Endothelial cell (in vitro differentiated cells): ENCODE results near the gene EBNA1BP2. TPM values are rescaled to one million over a fixed set of nuclear protein-coding genes. Genes with fewer than 3 reads are reported as not detected.
"Not testable (repeated sequence)": the region's sequence is repeated elsewhere in the genome, so short reads cannot be mapped to it uniquely, and the experiment has no call there.

Source experiments
- DNase-seq: peaks from one replicate; pipeline ENCODE4 v3.0.0; 2021; ENCODE audit warnings: low spot score
- H3K27ac Mint-ChIP-seq: one replicate; pipeline ENCODE4 v1.8.0; 2021; ENCODE audit warnings: mixed read lengths, inconsistent platforms; ENCODE audit not compliant: unreplicated experiment
- H3K27me3 Mint-ChIP-seq: one replicate; pipeline ENCODE4 v1.8.0; 2021; ENCODE audit warnings: mild to moderate bottlenecking, moderate library complexity, mixed read lengths, inconsistent platforms; ENCODE audit not compliant: unreplicated experiment
- H3K36me3 Mint-ChIP-seq: one replicate; pipeline ENCODE4 v1.8.0; 2021; ENCODE audit warnings: mild to moderate bottlenecking, low read depth, mixed read lengths, inconsistent platforms; ENCODE audit not compliant: unreplicated experiment
- H3K4me1 Mint-ChIP-seq: one replicate; pipeline ENCODE4 v1.8.0; 2021; ENCODE audit warnings: mild to moderate bottlenecking, mixed read lengths, inconsistent platforms; ENCODE audit not compliant: unreplicated experiment
- H3K4me3 Mint-ChIP-seq: one replicate; pipeline ENCODE4 v1.8.0; 2021; ENCODE audit warnings: mild to moderate bottlenecking, mixed read lengths, inconsistent platforms; ENCODE audit not compliant: unreplicated experiment
- H3K9me3 Mint-ChIP-seq: one replicate; pipeline ENCODE4 v1.8.0; 2021; ENCODE audit warnings: mixed read lengths, inconsistent platforms; ENCODE audit not compliant: unreplicated experiment
- CTCF ChIP-seq: fragments of 200-600 bp; sonication (generic); IDR thresholded peaks from one replicate; pipeline ENCODE4 v1.5.0; 2021; ENCODE audit warnings: antibody characterized with exemption; ENCODE audit not compliant: unreplicated experiment
- total RNA-seq: library from RNA; stranded (reverse); fragmentation: NEBNext Ultra II Directional; extraction: Animal tissue kit (Norgen Biotek cat#: 25700); gene quantifications from one replicate; pipeline ENCODE4 v1.2.1, GENCODE V29; 2021; ENCODE audit not compliant: unreplicated experiment

EBNA1BP2 gene
- total RNA-seq, 1 donor from 2014 or later, result 41.1 TPM

GRCh38 chr1:43214501-43215444 is 42.7 kb upstream of the EBNA1BP2 start:
- no peaks in the 10 kb centered on the region for H3K36me3 Mint-ChIP-seq
- no peak overlapping the region for H3K4me3 Mint-ChIP-seq
- peaks cover 2% of the 10 kb centered on the region for H3K27me3 Mint-ChIP-seq
- TF ChIP-seq CTCF, result no peak
- DNase-seq, result no peak
- H3K4me1 Mint-ChIP-seq, result peaks cover 30% of the 10 kb centered on the region
- H3K27ac Mint-ChIP-seq, result no peak overlapping the region
- no peaks in the 10 kb centered on the region for H3K9me3 Mint-ChIP-seq

- H3K27ac Mint-ChIP-seq, result peak overlapping the region; percentile 77
- not testable (repeated sequence) for H3K9me3 Mint-ChIP-seq, DNase-seq, H3K27me3 Mint-ChIP-seq, H3K36me3 Mint-ChIP-seq
- peaks cover 25% of the 10 kb centered on the region for H3K4me1 Mint-ChIP-seq
- peak overlapping the region; percentile 76 for H3K4me3 Mint-ChIP-seq
Observed at GRCh38 chr1:43208277-43208676, 36.2 kb upstream of the EBNA1BP2 start.

GRCh38 chr1:43207229-43207853 is 35.3 kb upstream of the EBNA1BP2 start:
- DNase-seq, result no peak
- no peak for TF ChIP-seq CTCF
- peaks cover 4% of the 10 kb centered on the region for H3K27me3 Mint-ChIP-seq
- peak overlapping the region; percentile 99 for H3K27ac Mint-ChIP-seq
- no peaks in the 10 kb centered on the region for H3K9me3 Mint-ChIP-seq
- H3K4me3 Mint-ChIP-seq, result peak overlapping the region; percentile 64
- H3K36me3 Mint-ChIP-seq, result no peaks in the 10 kb centered on the region
- peaks cover 25% of the 10 kb centered on the region for H3K4me1 Mint-ChIP-seq

GRCh38 chr1:43206600-43207228 is 34.6 kb upstream of the EBNA1BP2 start:
- Mint-ChIP-seq H3K4me3 (peak overlapping the region; percentile 64), H3K4me1 (peaks cover 25% of the 10 kb centered on the region), H3K36me3 (no peaks in the 10 kb centered on the region), H3K27me3 (peaks cover 4% of the 10 kb centered on the region), H3K27ac (peak overlapping the region; percentile 99), H3K9me3 (no peaks in the 10 kb centered on the region)
- DNase-seq, result peak; percentile 63
- TF ChIP-seq CTCF, result no peak

GRCh38 chr1:43205671-43206070 is 33.6 kb upstream of the EBNA1BP2 start:
- Mint-ChIP-seq H3K27ac (peak overlapping the region; percentile 39), H3K9me3 (no peaks in the 10 kb centered on the region), H3K4me3 (no peak overlapping the region), H3K36me3 (no peaks in the 10 kb centered on the region), H3K4me1 (peaks cover 25% of the 10 kb centered on the region), H3K27me3 (peaks cover 4% of the 10 kb centered on the region)
- DNase-seq, result no peak
- TF ChIP-seq CTCF, result no peak
